Spleen (tissue), 7 donors: ENCODE results near the gene GPATCH2.

Experiments used
- CTCF ChIP-seq, 11 experiments: fragments of 200-600 bp in 7 of 11; fragments of 450-650 bp in 4 of 11; sonication (generic) in 4 of 11; IDR thresholded peaks in 8 of 11; conservative IDR thresholded peaks in 3 of 11; 1 replicate in 7 of 11; 2 replicates in 4 of 11; pipeline versions ENCODE4 v1.4.0 to v1.8.0; 2016 to 2021; ENCODE audit warnings: antibody characterized with exemption in 11 of 11, inconsistent platforms in 4 of 11, mild to moderate bottlenecking in 1 of 11
- POLR2A ChIP-seq, 3 donors: fragments of 450-650 bp; IDR thresholded peaks; one replicate each; pipeline ENCODE4 v1.5.1; 2017; ENCODE audit warnings: antibody characterized with exemption in 3 of 3, mild to moderate bottlenecking in 1 of 3
- POLR2AphosphoS5 ChIP-seq, 3 donors: sonication (generic); formaldehyde crosslinking; IDR thresholded peaks; one replicate each; pipeline ENCODE4 v1.5.1; 2017; ENCODE audit warnings: antibody characterized with exemption in 3 of 3
- donor health status: DM: no; HTN: no; CAD: no; lungs with moderate emphysema.
- donor health status: DM: no; HTN: no; CAD: no.
- donor health status: DM: no; HTN: no; CAD: no.

- TF ChIP-seq POLR2A (IDR thresholded peaks at IDR 0.05) = no peak
- no peak for TF ChIP-seq CTCF (IDR thresholded peaks at IDR 0.05 in 8 of 11, conservative IDR thresholded peaks at IDR 0.05 in 3 of 11)
- no peak for TF ChIP-seq POLR2AphosphoS5 (IDR thresholded peaks at IDR 0.05)
These were observed 31.7 kb downstream of the GPATCH2 start for GRCh38 chr1:217599154-217599553.
